Keratinocyte (primary cell): ENCODE measurements around the gene USP10. TPM values are rescaled to one million over a fixed set of nuclear protein-coding genes. Genes with fewer than 3 reads are reported as not detected.

Source experiments
- DNase-seq: peaks from one replicate; pipeline ENCODE4 v3.0.0-alpha.2; 2011; ENCODE audit warnings: low read depth, missing footprints, low spot score
- FAIRE-seq: peaks from 2 replicates; lab custom pipeline; 2011; peaks lifted over from hg19 to GRCh38; lab: Jason Lieb, UNC
- H2AFZ ChIP-seq: 2 replicates; pipeline ENCODE4 v1.6.0; 2012; ENCODE audit warnings: low read length, control low read depth, inconsistent platforms; ENCODE audit not compliant: control insufficient read depth
- H3K27ac ChIP-seq: 2 replicates; pipeline ENCODE4 v1.5.1; 2011; ENCODE audit warnings: low read length; ENCODE audit not compliant: control insufficient read depth, insufficient read depth
- H3K27me3 ChIP-seq: 3 replicates; pipeline ENCODE4 v1.6.0; 2011; ENCODE audit warnings: low read length; ENCODE audit not compliant: control insufficient read depth, insufficient read depth; ENCODE audit errors: extremely low read depth
- H3K36me3 ChIP-seq, 2 experiments: 2 replicates in 1 of 2; 3 replicates in 1 of 2; pipeline ENCODE4 v1.5.1; 2011; ENCODE audit warnings: low read length in 2 of 2, mild to moderate bottlenecking in 1 of 2; ENCODE audit not compliant: control insufficient read depth in 2 of 2, insufficient read depth in 2 of 2; ENCODE audit errors: extremely low read depth in 1 of 2
- H3K4me1 ChIP-seq: 3 replicates; pipeline ENCODE4 v1.5.1; 2011; ENCODE audit warnings: low read length; ENCODE audit not compliant: control insufficient read depth, insufficient read depth; ENCODE audit errors: extremely low read depth
- H3K4me2 ChIP-seq: 3 replicates; pipeline ENCODE4 v1.6.0; 2011; ENCODE audit warnings: low read depth, low read length; ENCODE audit not compliant: control insufficient read depth, insufficient read depth; ENCODE audit errors: extremely low read depth
- H3K4me3 ChIP-seq, 3 experiments: fragments of 200-600 bp in 1 of 3; sonication (generic) in 1 of 3; 2 replicates in 2 of 3; 3 replicates in 1 of 3; pipeline ENCODE4 v1.5.1; 2011 to 2016; ENCODE audit warnings: low read length in 3 of 3, mild to moderate bottlenecking in 3 of 3, control low read depth in 2 of 3, inconsistent platforms in 1 of 3, low read depth in 1 of 3, mixed read lengths in 1 of 3, mixed run types in 1 of 3, moderate library complexity in 1 of 3; ENCODE audit not compliant: control insufficient read depth in 2 of 3, insufficient read depth in 2 of 3; ENCODE audit errors: extremely low read depth in 1 of 3
- H3K79me2 ChIP-seq: 2 replicates; pipeline ENCODE4 v1.6.0; 2012; ENCODE audit warnings: low read length; ENCODE audit not compliant: control insufficient read depth, insufficient read depth
- H3K9ac ChIP-seq: 3 replicates; pipeline ENCODE4 v1.6.0; 2011; ENCODE audit warnings: low read length; ENCODE audit not compliant: control insufficient read depth, insufficient read depth; ENCODE audit errors: extremely low read depth
- H3K9me1 ChIP-seq: 3 replicates; pipeline ENCODE4 v1.6.0; 2011; ENCODE audit warnings: low read length; ENCODE audit not compliant: control insufficient read depth, insufficient read depth; ENCODE audit errors: extremely low read depth
- H3K9me3 ChIP-seq: 2 replicates; pipeline ENCODE4 v1.5.1; 2012; ENCODE audit warnings: low read depth, low read length; ENCODE audit not compliant: control insufficient read depth
- H4K20me1 ChIP-seq: 3 replicates; pipeline ENCODE4 v1.6.0; 2011; ENCODE audit warnings: low read length; ENCODE audit not compliant: control insufficient read depth, insufficient read depth; ENCODE audit errors: extremely low read depth
- CTCF ChIP-seq, 3 experiments: IDR thresholded peaks in 1 of 3; conservative IDR thresholded peaks in 1 of 3; optimal IDR thresholded peaks in 1 of 3; 2 replicates in 2 of 3; 3 replicates in 1 of 3; pipeline versions ENCODE3 to v1.5.1; 2011; ENCODE audit warnings: low read length in 3 of 3, mild to moderate bottlenecking in 3 of 3, moderate library complexity in 2 of 3, control low read depth in 1 of 3, inconsistent platforms in 1 of 3; ENCODE audit not compliant: insufficient read depth in 2 of 3; ENCODE audit errors: extremely low read depth in 1 of 3
- EZH2 ChIP-seq: IDR thresholded peaks from one replicate; pipeline ENCODE4 v1.6.1; 2012; ENCODE audit warnings: inconsistent platforms, mild to moderate bottlenecking, low read length, moderate library complexity
- dilution Hi-C: fragments of 300-500 bp; cut with MboI; formaldehyde crosslinking; loops from one replicate; pipeline ENCODE4 v1.7.0; 2020; ENCODE audit warnings: low sequenced_read_pairs; ENCODE audit not compliant: extremely low pct_ligation_motif_present
- polyA plus RNA-seq, 5 experiments: library from polyadenylated mRNA; depleted of rRNA in 3 of 5; stranded (reverse) in 3 of 5; stranded (forward) in 1 of 5; unstranded in 1 of 5; fragments of >200 nt; gene quantifications; 1 replicate in 1 of 5; 2 replicates in 3 of 5; 3 replicates in 1 of 5; pipeline versions ENCODE4 v1.2.1 to v1.2.3, GENCODE V29; 2011 to 2012; ENCODE audit warnings: missing spikeins in 2 of 5, low read depth in 1 of 5, low replicate concordance in 1 of 5

USP10 gene
- polyA plus RNA-seq, 1 donor (not counting 4 experiments of a cell fraction or from before 2014, with no cell fraction given), result 92.0 TPM

GRCh38 chr16:84777435-84777834, 77.6 kb downstream of the USP10 start:
- Histone ChIP-seq H3K27ac (no peak overlapping the region), H2AFZ (no peak overlapping the region), H3K79me2 (no peaks in the 10 kb centered on the region), H4K20me1 (no peaks in the 10 kb centered on the region), H3K9me1 (no peaks in the 10 kb centered on the region), H3K9ac (no peak overlapping the region), H3K4me2 (no peak overlapping the region), H3K27me3 (no peaks in the 10 kb centered on the region), H3K4me1 (no peaks in the 10 kb centered on the region), H3K4me3 (no peak overlapping the region), H3K36me3 (peaks cover 31 to 39% of the 10 kb centered on the region in 2 experiments), H3K9me3 (no peaks in the 10 kb centered on the region)
- dilution Hi-C loops, result no loop called here
- DNase-seq (no peak), FAIRE-seq (no peak)
- no peak for TF ChIP-seq CTCF (optimal IDR thresholded peaks at IDR 0.05 in 1 of 3, IDR thresholded peaks at IDR 0.05 in 1 of 3, conservative IDR thresholded peaks at IDR 0.05 in 1 of 3; ENCODE audit: extremely low read depth in 1 of 3, insufficient read depth in 2 of 3, low read length in 3 of 3)
- no peak for TF ChIP-seq EZH2

GRCh38 chr16:84778720-84779119, 78.9 kb downstream of the USP10 start:
- Histone ChIP-seq H3K27ac (no peak overlapping the region), H3K9me3 (no peaks in the 10 kb centered on the region), H3K9ac (no peak overlapping the region), H3K27me3 (no peaks in the 10 kb centered on the region), H3K4me2 (no peak overlapping the region), H3K36me3 (peaks cover 25 to 37% of the 10 kb centered on the region in 2 experiments), H3K79me2 (no peaks in the 10 kb centered on the region), H3K4me3 (no peak overlapping the region), H3K4me1 (no peaks in the 10 kb centered on the region), H4K20me1 (no peaks in the 10 kb centered on the region), H2AFZ (no peak overlapping the region), H3K9me1 (no peaks in the 10 kb centered on the region)
- FAIRE-seq (no peak), DNase-seq (no peak)
- no peak for TF ChIP-seq CTCF (optimal IDR thresholded peaks at IDR 0.05 in 1 of 3, IDR thresholded peaks at IDR 0.05 in 1 of 3, conservative IDR thresholded peaks at IDR 0.05 in 1 of 3; ENCODE audit: extremely low read depth in 1 of 3, insufficient read depth in 2 of 3, low read length in 3 of 3)
- dilution Hi-C loops, result no loop called here
